GM19452 (cell line): ENCODE data around the gene HMCN2.
"Not testable (repeated sequence)": the region's sequence is repeated elsewhere in the genome, so short reads cannot be mapped to it uniquely, and the experiment has no call there.

ENCODE experiments used
- ATAC-seq: cut with Tn5 transposase; IDR thresholded peaks from one replicate; pipeline ENCODE4 v1.9.1; 2021; ENCODE audit not compliant: unreplicated experiment

Gene HMCN2

GRCh38 chr9:130426883-130427282, 161.3 kb downstream of the HMCN2 start:
- no peak for ATAC-seq

DNA sequence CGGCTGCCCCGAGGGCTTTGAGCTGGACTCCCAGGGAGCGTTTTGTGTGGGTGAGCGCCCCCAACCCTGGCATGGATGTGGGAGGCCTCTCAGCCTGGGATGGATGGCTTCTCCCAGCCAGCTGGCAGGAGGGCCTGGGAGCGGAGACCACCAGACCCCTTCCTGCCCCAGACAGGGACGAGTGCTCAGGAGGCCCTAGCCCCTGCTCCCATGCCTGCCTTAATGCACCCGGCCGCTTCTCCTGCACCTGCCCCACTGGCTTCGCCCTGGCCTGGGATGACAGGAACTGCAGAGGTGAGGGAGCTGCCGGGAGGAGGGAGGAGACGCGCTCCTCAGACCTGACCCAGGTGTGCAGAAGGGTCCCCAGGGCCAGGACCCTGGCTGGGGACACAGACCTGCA, 161.8 kb downstream of the HMCN2 start:
- ATAC-seq = no peak

- no peak for ATAC-seq
Observed at GRCh38 chr9:130428086-130428665, 162.6 kb downstream of the HMCN2 start.

- ATAC-seq = no peak
Observed at GRCh38 chr9:130429381-130429780, 163.8 kb downstream of the HMCN2 start.

GRCh38 chr9:130429831-130430230, 164.3 kb downstream of the HMCN2 start:
- no peak for ATAC-seq

- ATAC-seq = no peak
Observed at GRCh38 chr9:130430232-130430631, 164.7 kb downstream of the HMCN2 start.

GRCh38 chr9:130430734-130431535, 165.4 kb downstream of the HMCN2 start:
- ATAC-seq = no peak

- no peak for ATAC-seq
Observed at GRCh38 chr9:130431536-130432303, 166.2 kb downstream of the HMCN2 start.

DNA sequence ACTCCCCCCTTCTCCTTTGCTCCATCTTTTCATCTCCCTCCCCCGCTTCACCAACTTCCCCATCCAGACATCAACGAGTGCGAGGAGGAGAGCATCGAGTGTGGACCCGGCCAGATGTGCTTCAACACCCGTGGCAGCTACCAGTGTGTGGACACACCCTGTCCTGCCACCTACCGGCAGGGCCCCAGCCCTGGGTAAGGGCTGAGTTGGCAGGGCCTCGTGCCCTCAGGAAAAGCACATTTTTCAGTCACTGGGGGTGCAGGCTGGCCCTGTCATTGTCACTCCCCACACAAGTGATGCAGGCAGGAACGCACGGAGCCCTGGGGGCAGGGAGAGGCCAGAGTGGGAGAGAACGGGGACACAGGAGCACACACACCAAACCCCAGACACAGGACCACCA, 166.8 kb downstream of the HMCN2 start:
- ATAC-seq = no peak

- no peak for ATAC-seq
Observed at GRCh38 chr9:130432796-130433167, 167.2 kb downstream of the HMCN2 start.

GRCh38 chr9:130433168-130433946, 167.8 kb downstream of the HMCN2 start:
- no peak for ATAC-seq

- no peak for ATAC-seq
Observed at GRCh38 chr9:130433947-130434262, 168.3 kb downstream of the HMCN2 start.

- not testable (repeated sequence) for ATAC-seq
Observed at GRCh38 chr9:130434656-130435055, 169.1 kb downstream of the HMCN2 start.

DNA sequence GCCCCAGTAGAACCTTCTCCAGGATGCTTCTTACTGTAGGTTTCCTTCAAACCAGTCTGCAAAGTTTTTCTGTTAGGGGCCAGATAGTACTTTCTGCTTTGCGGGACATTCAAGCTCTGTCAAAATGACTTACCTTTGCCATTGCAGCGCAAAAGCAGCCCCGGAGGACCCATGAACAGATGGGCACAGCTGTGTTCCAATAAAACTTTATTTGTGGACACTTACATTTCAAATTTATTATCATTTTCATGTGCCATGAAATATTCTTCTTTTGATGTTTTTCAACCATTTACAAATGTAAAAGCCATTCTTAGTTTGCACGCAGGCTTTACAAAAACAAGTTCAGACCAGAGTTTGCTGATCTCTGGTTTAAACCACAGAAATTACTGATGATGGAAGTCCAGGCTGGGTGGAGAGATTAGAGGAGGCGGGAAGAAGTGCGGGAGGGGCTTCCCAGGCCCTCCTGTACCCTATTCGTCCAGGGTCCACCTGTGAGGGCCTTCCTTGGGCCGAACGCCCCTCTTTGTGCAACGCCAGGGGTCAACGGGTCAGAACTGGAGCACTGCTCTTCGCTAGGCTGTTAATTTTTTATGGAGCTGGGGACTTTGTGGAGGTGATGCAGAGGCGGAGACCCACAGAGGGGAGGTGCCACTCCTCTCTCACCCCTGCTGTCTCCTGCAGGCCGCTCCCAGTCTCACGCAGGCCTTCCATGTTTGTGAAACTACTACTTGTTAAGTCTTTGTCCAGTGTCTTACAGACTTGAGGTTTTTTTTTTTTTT, 171.6 kb downstream of the HMCN2 start:
- no peak for ATAC-seq

- no peak for ATAC-seq
Observed at GRCh38 chr9:130438382-130438981, 172.9 kb downstream of the HMCN2 start.

- no peak for ATAC-seq
Observed at GRCh38 chr9:130441031-130441430, 175.5 kb downstream of the HMCN2 start.

DNA sequence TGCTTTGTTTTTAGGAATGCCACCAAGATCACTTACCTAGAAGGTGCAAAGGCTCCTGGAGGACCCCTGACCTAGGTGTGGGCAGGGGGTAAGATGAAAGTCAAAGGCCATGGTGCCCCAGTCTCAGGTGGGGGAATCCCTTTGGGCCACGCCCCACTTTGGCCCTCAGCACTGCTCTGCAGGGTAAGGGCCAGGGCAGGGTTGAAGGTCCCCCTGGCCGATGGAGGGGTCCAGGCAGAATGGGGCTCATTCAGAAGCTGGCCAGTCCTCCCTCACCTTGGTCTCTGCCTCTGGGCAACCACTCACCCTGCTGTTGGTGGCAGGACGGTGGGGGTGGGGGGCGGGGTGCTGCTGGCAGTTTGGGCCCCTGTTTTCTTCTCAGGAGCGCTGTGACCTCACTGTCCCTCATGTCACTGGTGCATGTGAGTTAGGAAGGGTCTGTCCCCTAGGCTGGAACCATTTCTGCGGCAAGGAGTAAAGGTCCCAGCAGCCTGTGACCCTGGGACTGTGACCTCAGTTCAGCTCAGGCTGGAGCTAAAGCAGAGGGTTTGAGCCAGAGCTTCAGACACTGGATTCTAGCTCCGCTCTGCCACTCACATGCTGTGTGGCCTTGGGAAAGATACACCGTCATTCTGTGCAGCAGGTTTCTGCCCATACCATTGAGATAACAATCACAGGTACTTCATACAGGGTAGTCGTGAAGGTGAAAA, 177.3 kb downstream of the HMCN2 start:
- ATAC-seq = no peak

- ATAC-seq = no peak
Observed at GRCh38 chr9:130443456-130443801, 177.9 kb downstream of the HMCN2 start.

- ATAC-seq = no peak
Observed at GRCh38 chr9:130443840-130444492, 178.4 kb downstream of the HMCN2 start.
